ENCODE results near the gene RAB11A.
A peak's percentile ranks its signal among the peaks of the same experiment; 100 is the strongest.
"Not testable (repeated sequence)": the region's sequence is repeated elsewhere in the genome, so short reads cannot be mapped to it uniquely, and the experiment has no call there.

RAB11A gene

DNA sequence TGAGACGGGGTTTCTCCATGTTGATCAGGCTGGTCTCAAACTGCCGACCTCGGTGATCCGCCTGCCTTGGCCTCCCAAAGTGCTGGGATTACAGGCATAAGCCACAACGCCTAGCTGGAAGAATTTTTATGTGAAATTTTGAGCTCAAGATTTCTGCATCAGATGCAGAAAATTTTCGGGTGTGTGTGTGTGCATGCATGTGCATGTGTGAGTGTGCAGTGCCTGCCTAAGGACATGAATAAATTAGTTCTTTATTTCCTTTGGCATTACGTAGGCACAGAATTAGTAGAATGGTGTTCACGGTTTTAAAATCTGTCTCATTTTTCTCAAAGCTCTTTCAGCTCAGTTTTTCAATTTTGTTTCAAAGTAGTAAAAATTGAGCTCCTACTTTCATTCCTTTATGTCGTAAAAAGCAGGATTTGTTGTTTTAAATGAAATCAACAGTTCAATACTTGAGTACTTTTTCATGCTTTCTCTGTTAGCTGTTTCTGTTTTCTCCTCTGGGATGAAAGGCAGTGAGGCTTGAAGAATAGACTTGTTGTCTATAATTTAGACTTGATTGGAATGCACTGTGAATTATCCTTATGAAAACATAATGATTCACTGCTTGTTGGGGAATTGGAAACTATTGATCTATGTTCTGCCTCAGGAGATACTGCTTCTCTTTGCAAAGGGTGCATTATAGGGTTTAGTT, 23.3 kb upstream of the RAB11A start:
- no peak for DNase-seq (ENCODE audit: low read depth)

DNA sequence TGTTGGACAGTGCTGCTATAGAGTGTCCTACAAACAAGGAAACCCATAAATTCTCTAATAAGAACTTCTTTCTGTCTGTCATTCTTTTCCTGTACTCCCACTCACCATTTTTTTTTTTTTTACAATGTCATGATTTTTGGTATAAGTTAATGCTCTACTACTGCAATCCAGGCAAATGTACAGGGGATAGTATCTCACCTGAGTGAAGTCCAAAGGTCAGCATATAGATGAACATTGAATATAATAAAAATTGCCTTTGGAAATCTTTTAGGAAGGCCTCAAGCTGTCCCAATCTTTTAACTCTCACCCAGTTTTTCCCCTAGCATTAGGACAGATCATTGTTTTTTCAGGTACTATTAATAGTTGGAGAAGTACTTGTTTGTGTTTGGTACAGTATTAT, 21.3 kb upstream of the RAB11A start:
- DNase-seq (ENCODE audit: low read depth) = no peak

DNA sequence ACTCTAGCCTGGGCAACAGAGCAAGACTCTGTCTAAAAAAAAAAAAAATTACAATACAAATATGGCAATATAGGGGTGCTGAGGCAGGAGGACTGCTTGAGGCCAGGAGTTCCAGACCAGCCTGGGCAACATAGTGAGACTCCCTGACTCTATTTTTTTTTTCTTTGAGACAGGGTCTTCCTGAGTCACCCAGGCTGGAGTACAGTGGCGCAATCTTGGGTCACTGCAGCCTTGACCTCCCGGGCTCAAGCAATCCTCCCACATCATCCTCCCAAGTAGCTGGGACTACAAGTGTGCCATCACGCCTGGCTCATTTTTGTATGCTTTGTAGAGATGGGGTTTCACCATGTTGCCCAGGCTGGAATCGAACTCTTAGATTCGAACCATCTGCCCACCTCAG, 17.3 kb upstream of the RAB11A start:
- no peak for DNase-seq (ENCODE audit: low read depth)

DNA sequence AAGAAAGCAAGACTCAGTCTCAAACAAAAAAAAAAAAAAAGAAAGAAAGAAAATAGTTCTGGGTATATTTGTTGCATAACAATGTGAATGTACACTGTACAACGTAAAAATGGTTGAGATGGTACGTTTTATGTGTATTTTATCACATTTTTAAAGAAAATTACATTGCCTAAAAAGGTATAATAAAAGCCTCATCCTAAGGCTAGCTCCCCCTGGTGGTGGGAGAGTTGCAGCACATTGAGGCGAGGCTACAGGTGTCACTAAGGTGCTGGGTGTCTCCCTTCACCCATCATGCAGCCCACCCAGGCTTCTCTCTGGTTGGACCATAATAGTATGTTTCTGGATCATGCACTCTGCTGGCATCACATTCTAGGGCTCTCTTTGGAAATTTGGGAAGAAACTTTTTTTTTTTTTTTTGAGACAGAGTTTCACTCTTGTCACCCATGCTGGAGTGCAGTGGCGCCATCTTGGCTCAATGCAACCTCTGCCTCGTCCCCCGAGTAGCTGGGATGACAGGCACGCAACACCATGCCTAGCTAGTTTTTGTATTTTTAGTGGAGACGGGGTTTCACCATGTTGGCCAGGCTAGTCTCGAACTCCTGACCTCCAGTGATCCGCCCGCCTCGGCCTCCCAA, 12.4 kb upstream of the RAB11A start:
- DNase-seq (ENCODE audit: low read depth) = peak; percentile 74

DNA sequence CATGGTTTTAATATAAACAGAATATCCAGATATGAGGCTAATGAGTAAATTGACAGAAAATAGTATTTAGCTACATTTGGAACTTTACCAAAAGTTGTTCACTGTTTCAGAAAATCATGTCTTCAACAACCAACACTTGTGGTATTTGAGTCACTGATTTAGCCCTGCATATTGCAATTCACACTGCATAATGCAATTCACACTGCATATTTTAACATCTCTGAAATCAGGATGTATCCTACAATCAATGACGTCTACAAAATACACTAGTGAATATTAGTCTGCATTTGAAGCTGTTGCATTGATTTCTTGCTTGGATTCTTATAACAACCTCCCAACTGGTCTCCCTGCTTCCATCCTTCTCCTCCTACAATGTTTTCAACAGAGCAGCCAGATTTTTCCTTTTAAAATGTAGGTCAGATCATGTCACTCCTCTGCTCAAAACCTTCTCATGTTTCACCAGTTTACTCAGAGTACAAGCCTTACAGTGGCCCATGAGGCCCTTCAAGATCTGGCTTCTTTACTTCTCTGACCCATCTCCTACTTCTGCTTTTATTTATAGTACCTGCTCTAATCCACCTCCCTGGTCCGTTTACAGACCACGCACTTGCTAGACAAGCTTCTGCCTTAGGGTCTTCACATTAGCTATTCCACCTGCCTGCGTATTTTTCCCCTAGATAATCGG, 11.4 kb upstream of the RAB11A start:
- no peak for DNase-seq (ENCODE audit: low read depth)

DNA sequence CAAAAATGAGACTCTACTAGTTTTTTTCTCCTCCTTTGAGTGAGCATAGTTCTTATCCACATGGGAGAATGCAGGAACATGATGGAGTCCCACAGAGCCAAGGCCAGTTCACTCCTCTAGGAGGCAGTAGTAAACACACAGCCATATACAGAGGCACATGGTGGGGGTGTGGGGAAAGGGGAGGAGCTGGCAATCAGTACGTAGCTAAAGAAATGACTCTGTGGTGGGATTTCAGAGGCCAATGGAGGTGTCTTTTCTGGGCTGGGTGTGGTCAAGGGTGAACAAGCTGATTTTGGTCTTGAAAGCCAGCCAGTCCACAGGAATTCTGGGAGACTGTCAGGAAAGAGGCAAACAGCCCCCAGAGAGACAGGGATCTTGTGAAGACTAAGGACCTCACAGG, 6.6 kb upstream of the RAB11A start:
- DNase-seq (ENCODE audit: low read depth) = no peak

DNA sequence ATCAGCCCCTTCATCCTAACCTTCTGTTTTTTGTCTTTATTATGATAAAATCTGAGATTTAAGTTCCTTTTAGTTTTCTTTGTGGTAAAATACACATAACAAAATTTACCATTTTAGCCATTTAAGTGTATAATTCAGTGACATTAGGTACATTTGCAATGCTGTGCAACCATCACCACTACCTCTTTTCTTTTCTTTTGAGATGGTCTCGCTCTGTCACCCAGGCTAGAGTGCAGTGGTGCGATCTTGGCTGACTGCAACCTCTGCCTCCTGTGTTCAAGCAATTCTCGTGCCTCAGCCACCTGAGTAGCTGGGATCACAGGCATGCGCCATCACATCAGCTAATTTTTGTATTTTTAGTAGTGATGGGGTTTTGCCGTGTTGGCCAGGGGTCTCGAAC, 6.2 kb upstream of the RAB11A start:
- no peak for DNase-seq (ENCODE audit: low read depth)

DNA sequence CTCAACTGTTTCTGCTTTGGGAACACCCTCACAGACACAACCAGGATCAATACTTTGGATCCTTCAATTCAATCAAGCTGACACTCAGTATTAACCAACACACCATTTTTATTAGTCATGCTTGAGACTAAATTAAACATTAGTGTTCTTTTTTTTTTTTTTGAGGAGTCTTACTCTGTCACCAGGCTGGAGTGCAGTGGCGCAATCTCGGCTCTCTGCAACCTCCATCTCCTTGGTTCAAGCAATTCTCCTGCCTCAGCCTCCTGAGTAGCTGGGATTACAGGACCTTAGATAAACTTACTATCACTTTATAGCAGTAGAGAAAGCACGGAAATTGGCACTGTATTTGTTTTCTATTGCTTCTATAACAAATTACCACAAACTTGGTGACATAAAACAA, 2.0 kb upstream of the RAB11A start:
- no peak for DNase-seq (ENCODE audit: low read depth)

DNA sequence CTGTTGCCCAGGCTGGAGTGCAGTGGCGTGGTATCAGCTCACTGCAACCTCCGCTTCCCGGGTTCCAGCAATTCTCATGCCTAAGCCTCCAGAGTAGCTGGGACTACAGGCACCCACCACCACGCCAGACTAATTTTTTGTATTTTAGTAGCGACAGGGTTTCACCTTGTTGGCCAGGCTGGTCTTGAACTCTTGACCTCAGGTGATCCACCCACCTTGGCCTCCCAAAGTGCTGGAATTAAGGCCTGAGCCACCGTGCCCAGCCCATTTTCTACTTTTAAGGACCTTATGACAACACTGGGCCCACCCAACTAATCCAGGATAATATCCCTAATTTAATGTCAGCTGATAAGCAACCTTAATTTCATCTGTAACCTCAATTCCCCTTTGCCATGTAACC, 1.4 kb upstream of the RAB11A start:
- not testable (repeated sequence) for DNase-seq (ENCODE audit: low read depth)

DNA sequence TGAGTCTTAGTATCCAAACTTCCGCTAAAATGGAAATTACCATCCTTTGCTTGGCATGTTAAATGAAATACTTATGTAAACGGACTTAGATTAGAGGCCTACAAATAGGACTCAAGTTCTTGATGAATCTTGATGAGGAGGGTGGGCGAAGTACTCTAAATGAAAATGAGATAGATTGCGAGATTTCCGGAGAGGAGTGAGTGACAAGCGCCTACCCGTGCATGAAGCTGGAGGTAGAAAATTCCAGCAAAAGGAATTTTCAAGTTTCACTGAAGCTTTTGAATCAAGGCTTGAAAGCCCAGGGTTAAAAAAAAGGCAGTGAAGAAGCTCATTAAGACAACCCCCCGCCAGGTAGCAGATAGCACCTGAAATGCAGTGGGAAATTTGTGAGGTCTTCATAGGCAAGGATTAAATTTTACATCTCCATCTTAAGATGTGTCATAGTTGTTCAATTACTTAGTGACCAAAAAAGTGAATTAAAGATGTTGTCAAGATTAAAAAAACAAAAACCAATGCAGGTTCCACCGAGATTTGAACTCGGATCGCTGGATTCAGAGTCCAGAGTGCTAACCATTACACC, 655 bp upstream of the RAB11A start:
- no peak for DNase-seq (ENCODE audit: low read depth)

DNA sequence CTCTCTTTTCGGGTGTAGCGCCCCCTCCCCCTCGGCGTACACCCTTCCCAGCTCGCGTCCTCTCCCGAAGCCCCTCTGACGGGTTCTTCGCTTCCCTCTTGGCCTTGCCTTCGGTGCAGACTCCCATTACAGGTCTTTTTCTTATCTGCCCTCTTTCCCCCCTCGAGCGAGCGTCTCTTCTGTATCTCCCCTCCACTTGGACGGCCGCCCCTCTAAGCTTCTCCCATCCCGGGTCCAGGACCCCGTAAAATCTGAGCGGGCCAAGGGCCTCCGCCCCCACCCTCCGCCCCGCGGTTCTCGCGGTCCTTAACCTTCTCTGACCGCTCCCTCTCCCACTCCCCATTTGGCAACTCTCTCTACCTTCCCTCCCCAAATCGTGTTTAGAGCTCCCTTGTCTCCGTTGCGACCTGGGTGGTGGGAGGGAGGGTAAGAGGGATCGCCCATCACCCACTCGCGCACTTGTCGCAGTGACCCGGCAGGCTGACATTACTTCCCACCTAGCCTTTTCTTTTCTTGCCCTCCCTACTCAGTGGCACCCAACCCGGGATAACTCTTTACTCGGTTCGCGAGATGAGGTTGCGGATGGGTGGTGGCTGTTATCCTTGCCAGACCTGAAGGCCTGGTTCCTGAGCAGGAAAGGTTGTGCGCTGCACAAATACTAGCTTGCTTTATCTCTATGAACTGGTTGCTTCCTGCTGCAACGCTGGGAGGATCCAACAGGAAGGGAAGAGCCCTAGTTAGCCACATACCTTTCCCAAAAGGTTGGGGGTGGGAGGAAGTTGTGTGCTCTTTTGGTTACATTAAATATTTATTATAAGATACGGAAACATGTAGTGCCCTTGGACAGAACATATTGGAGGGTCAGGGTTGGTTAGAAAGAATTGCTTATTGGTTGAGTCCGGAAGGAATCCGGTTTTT, 922 bp downstream of the RAB11A start:
- DNase-seq (ENCODE audit: low read depth) = no peak

DNA sequence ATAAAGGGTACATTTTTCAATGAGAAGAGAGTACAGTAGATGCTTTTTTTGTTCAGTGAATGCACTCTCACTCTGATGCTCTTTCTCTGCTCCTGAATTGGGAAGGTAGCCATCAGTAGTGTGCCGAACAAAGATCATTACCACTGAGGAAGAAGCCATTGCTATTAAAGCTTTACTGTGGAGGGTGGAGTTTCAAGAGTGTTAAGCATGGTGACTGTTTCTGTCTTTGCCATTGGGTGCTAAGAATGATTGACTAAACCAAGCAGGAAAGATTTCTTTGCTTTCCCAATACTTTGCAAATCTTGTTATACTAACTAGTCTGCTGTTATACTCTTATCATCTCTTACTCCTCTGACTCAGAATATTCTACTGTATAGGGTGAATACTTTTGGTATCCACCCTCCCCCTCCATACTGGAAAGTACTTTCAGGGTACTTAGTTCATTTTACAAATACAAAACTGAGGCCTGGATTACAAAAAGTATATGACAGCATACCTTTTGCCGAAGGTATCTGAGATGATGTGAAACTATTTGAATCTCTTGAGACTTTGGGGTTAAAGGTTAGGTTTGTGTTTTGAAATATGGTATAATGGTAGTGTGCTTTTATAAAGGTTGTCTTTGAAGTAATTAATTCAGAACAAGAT, 1.7 kb downstream of the RAB11A start:
- no peak for DNase-seq (ENCODE audit: low read depth)

DNA sequence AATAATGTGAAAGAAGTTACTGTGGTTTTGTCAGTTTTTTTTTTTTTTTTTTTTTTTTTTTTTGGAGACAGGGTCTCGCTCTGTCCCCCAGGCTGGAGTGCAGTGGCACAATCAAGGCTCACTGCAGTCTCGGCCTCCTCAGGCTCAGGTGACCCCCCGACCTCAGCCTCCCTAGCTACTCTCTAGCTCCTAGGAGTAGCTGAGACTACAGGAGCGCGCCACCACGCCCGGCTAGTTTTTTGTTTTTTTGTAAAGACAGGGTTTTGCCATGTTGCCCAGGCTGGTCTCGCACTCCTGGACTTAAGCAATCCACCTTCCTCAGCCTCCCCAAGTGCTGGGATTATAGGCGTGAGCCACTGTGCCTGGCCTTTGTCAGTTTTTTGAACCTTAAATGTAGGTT, 2.6 kb downstream of the RAB11A start:
- DNase-seq (ENCODE audit: low read depth) = not testable (repeated sequence)

DNA sequence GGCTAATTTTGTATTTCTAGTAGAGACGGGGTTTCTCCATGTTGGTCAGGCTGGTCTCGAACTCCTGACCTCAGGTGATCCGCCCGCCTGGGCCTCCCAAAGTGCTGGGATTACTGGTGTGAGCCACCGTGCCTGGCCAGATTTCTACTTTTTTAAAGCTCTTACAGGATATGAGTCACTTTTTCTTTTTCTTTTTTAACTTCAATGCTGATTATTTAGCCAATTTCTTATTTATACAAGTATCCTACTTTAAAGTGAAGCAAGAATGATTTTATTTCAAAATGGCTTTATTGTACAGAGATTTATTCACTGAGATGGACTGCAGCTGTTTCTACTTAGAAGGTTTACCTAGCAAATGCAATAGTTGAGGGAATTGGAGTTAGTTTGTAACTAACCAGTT, 3.3 kb downstream of the RAB11A start:
- not testable (repeated sequence) for DNase-seq (ENCODE audit: low read depth)

DNA sequence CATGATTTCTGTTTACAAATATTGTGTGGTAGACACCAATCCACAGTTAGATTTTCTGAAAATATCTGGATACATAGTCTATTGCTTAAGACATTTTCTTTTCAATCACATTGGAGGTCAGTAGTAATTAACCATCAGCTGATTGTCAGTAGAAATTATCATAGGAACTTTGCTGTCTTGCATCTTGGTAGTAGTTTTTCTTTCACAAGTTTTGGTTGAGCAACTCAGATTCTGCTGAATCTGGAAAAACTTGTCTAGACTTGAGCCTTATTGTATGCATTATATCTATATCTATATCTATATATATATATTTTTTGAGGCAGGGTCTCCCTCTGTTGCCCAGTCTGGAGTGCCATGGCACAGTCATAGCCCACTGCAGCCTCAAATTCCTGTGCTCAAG, 4.0 kb downstream of the RAB11A start:
- no peak for DNase-seq (ENCODE audit: low read depth)

DNA sequence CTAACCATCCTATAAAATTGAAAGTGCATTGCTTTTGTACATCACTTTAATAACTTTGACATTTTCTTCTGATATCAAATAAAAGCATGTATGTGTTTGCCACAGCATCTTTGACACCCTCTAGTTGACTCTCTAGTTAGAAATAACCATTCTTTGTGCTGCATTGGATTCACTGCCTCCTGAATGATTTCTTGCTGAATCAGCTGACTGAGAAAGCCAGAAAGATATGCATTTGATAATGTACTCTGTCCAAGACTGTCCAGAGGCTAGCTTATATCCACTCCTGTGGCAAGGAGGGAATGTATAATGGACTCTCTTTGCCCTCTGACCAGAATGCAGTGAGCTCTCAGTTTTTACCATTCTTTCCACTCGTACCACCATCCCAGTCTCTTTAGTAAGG, 6.2 kb downstream of the RAB11A start:
- no peak for DNase-seq (ENCODE audit: low read depth)

DNA sequence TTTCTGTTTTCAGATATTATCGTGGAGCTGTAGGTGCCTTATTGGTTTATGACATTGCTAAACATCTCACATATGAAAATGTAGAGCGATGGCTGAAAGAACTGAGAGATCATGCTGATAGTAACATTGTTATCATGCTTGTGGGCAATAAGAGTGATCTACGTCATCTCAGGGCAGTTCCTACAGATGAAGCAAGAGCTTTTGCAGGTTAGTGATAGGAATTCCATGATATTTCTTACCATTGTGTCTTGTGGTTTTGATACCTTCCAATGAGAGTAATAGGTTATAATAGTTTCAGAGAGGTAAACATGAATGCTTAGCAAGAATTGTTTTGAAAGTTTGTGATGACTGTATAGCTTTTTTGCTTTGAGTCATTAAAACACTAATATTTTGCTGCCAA, 8.5 kb downstream of the RAB11A start:
- no peak for DNase-seq (ENCODE audit: low read depth)

DNA sequence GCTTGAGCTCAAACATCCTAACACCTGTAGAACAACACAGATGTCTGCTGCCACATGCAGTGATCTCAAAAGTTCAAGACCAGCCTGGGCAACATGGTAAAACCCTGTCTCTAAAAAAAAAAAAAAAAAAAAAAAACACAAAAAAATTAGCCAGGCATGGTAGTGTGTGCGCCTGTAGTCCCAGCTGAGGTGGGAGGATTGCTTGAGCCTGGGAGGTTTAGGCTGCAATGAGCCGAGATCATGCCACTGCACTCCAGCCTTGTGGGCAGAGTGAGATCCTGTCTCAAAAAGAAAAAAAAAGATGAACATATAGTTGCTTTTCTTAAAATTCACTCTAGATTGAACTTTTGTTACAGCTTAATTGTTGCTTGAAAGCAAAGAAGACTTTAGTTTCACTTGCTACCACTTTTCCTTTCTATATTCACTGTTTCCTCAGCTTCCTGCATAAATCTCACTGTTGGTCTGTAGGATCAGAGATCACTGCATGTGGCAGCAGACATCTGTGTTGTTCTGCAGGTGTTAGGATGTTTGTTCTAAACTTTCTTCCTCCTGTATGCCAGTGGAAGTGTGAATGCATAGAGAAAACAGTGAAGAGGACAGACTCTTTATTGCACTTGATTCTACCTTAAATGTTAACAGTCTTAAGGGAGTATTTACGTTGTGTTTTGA, 12.6 kb downstream of the RAB11A start:
- no peak for DNase-seq (ENCODE audit: low read depth)

DNA sequence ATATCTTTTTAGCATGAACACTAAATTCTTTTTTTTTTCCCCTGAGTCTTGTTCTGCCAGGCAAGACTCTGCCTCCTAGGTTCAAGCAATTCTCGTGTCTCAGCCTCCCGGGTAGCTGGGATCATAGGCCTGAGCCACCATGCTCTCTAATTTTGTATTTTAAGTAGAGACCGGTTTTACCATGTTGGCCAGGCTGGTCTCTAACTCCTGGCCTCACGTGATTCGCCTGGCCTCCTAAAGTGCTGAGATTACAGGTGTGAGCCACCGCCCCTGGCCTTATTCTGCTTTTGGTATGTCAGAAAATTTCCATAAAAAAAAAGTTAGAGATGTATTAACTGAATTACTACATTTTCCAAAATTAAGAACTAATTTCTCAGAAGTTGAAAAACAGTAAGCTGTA, 14.3 kb downstream of the RAB11A start:
- no peak for DNase-seq (ENCODE audit: low read depth)

DNA sequence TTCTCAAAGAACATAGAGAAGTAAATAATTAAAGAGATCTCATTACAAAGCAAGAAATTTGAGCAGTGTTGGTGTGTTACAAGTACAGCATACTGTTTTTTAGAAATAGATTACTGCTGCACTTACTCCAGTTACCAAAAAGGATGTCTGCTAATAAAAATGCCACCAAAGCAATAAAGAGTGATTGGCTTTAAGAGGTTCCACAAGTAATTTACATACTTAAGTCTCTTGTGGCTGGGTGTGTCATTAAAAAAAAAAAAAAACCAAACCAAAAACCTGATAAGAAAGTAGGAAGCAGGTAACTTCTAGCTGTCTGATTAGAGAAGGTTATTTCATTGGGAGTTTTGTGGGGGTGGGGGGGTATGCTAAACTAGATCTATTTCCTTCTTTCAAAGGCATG, 15.2 kb downstream of the RAB11A start:
- DNase-seq (ENCODE audit: low read depth) = no peak

DNA sequence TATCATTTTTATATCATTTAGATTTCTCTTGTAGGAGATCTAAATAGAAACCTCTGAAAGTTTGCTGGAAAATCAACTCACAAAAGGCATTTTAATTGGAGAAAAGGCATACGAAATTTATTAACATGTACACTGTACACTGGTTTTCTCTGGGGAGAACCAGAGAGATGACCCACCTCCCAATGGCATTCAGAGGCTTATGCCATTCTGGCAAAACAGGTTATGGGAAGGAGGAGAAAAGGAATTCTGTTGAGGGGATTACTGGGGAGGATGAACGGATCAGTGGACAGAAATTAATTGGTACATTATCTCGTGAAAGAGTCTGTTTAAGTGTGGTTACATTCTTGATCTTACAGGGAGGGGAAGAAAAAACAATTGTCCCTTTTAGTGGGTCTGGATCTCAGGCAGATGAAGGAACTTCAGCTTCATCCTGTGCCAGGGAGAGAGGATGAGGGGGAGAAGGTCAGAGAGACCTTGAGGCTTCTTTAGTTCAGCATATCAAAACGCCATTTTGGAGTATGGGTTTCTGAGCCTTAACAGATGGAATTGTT, 16.5 kb downstream of the RAB11A start:
- DNase-seq (ENCODE audit: low read depth) = no peak

All from stimulated activated CD8-positive, alpha-beta memory T cell treated with anti-CD3 and anti-CD28 coated beads, Interleukin-15, amount 100 ng/mL, for 1 hour (primary cell).